Erythroblast (primary cell): ENCODE data around the gene SOX2.
"Not testable (repeated sequence)": the region's sequence is repeated elsewhere in the genome, so short reads cannot be mapped to it uniquely, and the experiment has no call there.

ENCODE experiments used
- DNase-seq, 2 experiments: peaks; one replicate each; lab custom pipeline; 2025; lab: John Stamatoyannopoulos, UW
- GATA1 ChIP-seq: IDR thresholded peaks from 2 replicates; pipeline ENCODE4 v1.6.1; 2011; ENCODE audit warnings: low read depth, mild to moderate bottlenecking, control low read depth, low read length, moderate library complexity
- POLR2A ChIP-seq: IDR thresholded peaks from 2 replicates; pipeline ENCODE4 v1.6.1; 2011; ENCODE audit warnings: mild to moderate bottlenecking, low read length

The SOX2 gene

DNA sequence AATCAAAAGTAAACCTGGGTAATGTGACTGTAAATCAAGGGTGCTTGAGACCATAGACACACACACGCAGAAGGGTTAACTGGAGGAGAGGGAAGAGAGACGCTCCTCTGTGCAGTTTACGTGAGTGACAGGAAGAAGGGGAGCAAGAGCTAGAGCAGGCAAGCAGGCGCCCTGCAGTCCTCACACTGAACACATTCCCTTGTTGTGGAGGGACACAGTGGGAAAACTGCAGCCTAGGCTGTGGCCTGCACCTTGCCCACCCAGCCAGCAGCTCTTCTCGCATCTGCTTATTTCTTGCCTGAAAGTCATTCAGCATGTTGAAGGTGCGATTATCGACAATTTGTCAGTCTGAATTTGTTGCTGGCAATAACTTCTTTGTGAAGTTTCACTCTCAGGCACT, 24.2 kb downstream of the SOX2 start:
- no peak for DNase-seq
- TF ChIP-seq POLR2A (no peak), GATA1 (no peak)

DNA sequence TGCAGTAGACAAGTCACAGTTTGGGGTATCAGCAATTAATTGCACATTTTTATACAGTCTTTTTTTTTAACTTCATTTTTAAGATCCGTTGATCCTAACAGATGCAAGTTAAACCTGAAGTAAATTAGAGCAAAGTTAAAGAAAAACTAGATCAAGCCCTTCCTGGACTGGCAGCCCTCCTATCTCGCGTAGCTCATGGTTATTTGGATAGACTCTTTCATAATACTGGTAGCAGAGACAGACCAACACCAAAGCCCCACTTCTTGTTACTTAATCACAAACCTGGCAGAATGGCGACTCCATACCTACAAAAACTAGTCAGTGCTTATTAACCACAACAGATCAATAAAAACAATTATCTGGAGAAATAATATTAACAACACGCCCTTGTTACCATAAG, 26.8 kb downstream of the SOX2 start:
- TF ChIP-seq POLR2A: no peak
- no peak for TF ChIP-seq GATA1
- DNase-seq: no peak

DNA sequence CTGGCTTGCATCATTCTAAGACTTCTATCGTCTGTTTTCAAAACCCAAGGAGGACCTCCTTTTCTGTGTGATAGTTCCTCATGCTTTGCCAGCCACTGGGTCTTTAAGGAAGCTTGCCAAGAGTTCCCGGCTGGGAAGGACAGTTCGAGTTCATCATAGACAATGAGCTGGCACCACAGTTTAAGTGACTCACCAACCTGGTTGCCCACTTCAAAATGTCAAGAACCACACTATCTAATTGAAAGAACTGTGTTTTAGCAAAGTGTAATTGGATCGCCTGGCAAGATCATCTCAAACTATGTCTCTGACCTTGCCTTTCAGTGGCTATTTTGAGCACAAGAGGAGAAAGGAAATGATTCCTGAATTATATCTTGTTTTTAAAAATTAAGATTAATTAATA, 27.9 kb downstream of the SOX2 start:
- DNase-seq: no peak
- TF ChIP-seq GATA1: no peak
- TF ChIP-seq POLR2A: no peak

DNA sequence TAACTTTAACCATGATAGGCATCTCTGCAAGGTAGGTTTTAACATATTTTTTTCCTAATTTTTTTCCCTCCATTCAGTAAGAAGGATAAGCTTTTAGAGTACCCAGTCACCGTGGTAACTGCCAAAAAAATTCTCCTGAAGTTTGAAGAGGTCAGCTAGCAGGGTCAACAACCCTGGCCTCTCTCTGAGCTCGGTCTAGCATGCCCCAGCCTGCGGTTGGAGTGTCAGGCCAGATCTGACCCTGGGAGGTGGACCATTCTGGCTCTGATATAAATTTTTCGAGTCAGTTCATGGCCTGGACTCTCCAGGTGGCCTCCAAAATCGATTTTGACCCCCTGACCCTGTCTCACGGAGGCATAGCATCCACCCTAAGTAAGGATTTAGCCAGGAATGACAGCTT, 29.7 kb downstream of the SOX2 start:
- DNase-seq: no peak
- TF ChIP-seq GATA1 (no peak), POLR2A (no peak)

DNA sequence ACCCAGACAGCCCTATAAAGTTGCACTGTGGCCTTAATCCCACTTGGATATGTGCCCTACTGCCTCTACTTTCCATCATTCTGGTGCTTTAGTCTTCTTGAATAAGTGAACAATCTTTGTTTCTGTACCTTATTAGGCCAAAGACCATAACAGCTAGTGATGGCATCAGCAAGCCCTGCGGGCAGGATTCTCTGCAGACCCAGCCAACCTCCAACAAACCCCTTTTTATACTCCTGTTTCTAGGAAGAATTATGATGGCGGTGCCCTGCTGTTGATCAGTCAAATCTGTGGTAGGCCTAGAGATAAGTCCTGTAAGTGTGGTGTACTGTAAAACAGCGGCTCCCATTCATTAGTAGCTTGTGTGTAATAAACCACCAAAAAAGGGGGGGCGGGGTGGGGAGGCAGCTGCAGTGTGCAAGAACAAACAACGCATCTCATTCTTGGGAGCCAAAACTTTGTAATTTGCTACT, 40.5 kb downstream of the SOX2 start:
- DNase-seq: no peak
- no peak for TF ChIP-seq POLR2A
- TF ChIP-seq GATA1: no peak

DNA sequence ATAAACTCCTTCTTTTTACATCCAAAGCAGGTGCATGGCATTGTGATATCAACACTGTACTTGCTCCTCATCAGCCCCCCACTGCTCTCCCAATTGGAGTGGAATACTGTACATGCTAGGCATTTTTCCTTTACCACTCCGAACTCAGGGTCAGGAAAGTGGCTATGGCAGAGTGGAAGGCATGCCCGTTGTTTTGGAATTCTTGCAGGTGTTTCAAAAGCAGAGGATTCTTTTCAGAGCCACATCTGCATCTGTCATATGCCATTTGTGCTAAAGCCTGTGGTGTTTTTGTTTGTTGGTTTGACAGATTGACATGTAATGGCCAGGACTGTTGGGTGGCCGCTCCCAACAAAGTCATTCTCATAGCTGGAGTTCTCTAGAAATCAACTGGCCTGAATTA, 41.7 kb downstream of the SOX2 start:
- no peak for DNase-seq
- TF ChIP-seq GATA1 (no peak), POLR2A (no peak)

DNA sequence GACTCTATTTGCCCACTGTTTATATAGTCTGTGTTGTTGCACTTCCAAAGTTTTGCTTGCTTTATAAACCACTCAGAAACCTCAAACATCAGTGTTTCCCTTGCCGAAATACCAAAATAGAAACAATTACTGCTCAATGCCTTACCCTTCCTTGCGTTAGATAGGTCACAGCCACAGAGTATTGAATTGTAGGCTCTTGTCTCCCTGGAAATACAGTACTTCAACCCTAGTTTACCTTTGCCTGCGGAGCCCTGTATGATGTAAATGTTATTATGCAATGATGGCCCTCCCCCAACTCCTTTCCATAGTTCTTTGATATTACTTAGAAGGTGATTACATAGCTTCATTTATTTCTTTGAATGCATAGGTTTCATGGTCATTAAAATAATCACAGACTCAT, 44.2 kb downstream of the SOX2 start:
- TF ChIP-seq POLR2A (no peak), GATA1 (no peak)
- DNase-seq: no peak

DNA sequence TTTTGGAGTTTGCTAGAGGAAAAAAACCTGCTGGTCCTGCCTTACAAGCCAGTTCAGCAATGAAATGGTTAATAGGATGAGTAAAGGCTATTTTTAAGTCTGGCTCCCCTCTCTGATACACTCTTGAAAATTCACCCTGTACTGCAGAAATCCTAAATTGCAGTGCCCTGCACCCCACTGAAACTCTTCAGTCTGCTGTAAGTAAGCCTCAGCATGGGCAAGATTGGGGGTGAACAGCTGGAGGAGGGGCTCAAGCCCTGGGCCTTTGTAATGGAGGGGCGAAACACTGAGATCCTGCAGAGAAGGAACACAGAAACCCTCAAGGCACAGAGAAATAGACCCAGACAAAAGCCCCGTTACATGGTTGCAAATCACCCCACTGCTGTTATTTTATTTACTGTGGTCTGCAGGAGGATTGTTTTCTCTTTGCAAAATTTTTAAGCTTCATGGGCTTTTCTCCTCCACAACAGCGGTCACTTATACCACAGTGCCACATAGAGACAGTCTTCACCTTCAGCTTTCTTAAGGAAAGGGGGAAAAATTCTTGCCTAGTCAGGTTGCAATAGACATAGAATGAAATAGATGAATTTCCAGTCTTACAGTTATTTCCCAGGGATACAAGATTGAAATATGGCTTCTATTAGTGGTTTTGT, 45.0 kb downstream of the SOX2 start:
- DNase-seq: no peak
- TF ChIP-seq POLR2A: no peak
- TF ChIP-seq GATA1: no peak

DNA sequence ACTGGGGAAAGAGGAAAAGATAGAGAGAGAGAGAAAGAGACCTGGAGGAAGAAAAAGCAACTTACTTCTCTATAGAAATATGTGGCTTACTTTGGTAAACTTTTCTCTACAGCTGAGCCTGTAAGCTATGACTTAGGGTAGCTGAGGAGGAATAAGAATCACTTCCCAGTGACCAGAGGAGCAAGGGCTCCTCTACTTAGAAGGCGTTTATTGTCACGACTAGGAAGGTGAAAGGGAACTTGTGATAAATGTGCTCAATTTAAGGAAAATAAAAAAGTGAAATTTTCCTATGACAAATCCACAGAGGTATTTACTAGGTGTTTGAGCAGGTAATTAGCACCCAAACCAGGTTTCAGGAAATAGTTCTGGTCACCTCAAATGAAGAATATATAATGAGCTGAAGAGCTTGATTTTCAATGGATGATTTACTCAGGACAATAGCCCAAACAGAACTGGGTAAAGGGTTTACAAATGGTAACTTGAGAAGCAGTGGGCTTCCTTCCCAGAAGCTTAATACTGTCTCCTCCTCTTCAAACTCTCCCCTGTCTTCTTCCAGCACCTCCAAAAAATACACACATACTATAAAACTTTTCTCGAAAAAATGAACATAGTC, 46.1 kb downstream of the SOX2 start:
- TF ChIP-seq POLR2A (no peak), GATA1 (no peak)
- no peak for DNase-seq

DNA sequence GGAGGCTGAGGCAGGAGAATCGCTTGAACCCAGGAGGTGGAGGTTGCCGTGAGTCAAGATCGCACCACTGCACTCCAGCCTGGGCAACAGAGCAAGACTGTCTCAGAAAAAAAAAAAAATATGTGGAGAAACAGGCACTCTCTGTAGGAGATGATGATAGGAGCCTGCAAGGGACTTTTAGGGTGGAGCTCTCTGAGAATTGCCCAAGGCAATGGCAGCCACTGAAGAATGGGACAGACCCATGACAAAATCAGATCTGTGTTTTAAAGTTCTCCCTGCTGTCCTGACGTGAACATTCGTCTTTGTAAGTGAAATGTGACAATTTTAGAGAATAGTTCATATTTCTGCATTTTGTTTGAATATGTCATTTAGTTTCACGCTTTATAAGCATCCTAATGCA, 50.2 kb downstream of the SOX2 start:
- no peak for DNase-seq
- TF ChIP-seq POLR2A: no peak
- TF ChIP-seq GATA1: no peak

DNA sequence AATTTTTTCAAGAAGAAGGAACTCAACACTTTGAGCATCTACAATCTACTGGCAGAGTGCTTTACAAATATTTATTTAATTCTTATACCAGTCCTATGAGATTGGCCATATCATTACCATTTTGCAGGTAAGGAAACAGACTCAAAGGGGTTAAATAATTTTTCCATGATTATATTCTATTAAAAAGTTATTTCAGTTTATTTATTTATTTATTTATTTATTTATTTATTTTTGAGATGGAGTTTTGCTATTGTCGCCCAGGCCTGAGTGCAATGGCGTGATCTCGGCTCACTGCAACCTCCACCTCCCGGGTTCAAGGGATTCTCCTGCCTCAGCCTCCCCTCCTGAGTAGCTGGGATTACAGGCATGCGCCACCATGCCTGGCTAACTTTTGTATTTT, 52.3 kb downstream of the SOX2 start:
- not testable (repeated sequence) for DNase-seq
